ENCODE measurements around the gene KHDC3L. TPM values are rescaled to one million over a fixed set of nuclear protein-coding genes. Genes with fewer than 3 reads are reported as not detected.

Gene KHDC3L
- total and polyA plus RNA-seq, 2 of the 13 experiments (the other 11 are each of a cell fraction or from before 2014, with no cell fraction given): not detected

DNA sequence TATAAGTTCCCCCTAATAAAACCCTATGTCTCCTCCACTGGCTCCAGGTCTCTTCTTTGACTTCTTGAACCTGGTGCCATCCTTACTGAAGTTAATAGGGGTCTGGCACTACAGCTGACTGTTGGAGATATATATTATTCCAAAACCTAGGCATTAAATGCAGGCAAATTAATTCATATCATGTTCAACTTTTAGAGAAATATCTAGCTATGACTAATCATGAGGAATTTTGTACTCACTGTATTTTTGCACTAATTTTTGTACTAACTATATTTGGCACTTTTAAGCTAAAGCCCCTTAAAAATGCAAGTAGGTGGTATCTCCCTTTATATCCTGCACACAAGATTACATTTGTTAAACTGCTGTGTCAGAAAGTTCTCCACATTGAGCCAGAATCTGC is 19.3 kb upstream of the KHDC3L start:
- H3K9ac ChIP-seq (ENCODE audit: insufficient read depth, low read depth, low read length): no peak overlapping the region
- in situ Hi-C loops (cut with HindIII; ENCODE audit: extremely low pct_ligation_motif_present, low pct_unique_long_range_greater_than_20kb) (no loop called here), intact Hi-C loops (cut with micrococcal nuclease; ENCODE audit: unreplicated experiment) (no loop called here)
- H3K4me3 ChIP-seq (replicated peaks in 1 of 3; ENCODE audit: insufficient read depth in 1 of 3, low read depth in 2 of 3, low read length in 3 of 3): no peak overlapping the region
- ChIA-PET POLR2A (no interaction called here), CTCF (ENCODE audit: low intra/inter-chr PET ratio, low total read pairs) (no interaction called here)
- H3K9me3 ChIP-seq (ENCODE audit: low read length): no peaks in the 10 kb centered on the region
- ATAC-seq (no peak), FAIRE-seq (no peak), DNase-seq (ENCODE audit: low spot score) (no peak)
- TF ChIP-seq RFX1 (IDR thresholded peaks at IDR 0.05) (no peak), ZNF619 (CRISPR knock-in tag; IDR thresholded peaks at IDR 0.05) (no peak), ZFP1 (CRISPR knock-in tag; IDR thresholded peaks at IDR 0.05) (no peak), ZBTB49 (CRISPR knock-in tag; IDR thresholded peaks at IDR 0.05; ENCODE audit: borderline replicate concordance) (no peak), KAT8 (CRISPR knock-in tag; IDR thresholded peaks at IDR 0.05) (no peak)
- TF ChIP-seq, protein P1, sequence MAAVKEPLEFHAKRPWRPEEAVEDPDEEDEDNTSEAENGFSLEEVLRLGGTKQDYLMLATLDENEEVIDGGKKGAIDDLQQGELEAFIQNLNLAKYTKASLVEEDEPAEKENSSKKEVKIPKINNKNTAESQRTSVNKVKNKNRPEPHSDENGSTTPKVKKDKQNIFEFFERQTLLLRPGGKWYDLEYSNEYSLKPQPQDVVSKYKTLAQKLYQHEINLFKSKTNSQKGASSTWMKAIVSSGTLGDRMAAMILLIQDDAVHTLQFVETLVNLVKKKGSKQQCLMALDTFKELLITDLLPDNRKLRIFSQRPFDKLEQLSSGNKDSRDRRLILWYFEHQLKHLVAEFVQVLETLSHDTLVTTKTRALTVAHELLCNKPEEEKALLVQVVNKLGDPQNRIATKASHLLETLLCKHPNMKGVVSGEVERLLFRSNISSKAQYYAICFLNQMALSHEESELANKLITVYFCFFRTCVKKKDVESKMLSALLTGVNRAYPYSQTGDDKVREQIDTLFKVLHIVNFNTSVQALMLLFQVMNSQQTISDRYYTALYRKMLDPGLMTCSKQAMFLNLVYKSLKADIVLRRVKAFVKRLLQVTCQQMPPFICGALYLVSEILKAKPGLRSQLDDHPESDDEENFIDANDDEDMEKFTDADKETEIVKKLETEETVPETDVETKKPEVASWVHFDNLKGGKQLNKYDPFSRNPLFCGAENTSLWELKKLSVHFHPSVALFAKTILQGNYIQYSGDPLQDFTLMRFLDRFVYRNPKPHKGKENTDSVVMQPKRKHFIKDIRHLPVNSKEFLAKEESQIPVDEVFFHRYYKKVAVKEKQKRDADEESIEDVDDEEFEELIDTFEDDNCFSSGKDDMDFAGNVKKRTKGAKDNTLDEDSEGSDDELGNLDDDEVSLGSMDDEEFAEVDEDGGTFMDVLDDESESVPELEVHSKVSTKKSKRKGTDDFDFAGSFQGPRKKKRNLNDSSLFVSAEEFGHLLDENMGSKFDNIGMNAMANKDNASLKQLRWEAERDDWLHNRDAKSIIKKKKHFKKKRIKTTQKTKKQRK (IDR thresholded peaks at IDR 0.05; ENCODE audit: low read length): no peak
- TF ChIP-seq, protein P2, sequence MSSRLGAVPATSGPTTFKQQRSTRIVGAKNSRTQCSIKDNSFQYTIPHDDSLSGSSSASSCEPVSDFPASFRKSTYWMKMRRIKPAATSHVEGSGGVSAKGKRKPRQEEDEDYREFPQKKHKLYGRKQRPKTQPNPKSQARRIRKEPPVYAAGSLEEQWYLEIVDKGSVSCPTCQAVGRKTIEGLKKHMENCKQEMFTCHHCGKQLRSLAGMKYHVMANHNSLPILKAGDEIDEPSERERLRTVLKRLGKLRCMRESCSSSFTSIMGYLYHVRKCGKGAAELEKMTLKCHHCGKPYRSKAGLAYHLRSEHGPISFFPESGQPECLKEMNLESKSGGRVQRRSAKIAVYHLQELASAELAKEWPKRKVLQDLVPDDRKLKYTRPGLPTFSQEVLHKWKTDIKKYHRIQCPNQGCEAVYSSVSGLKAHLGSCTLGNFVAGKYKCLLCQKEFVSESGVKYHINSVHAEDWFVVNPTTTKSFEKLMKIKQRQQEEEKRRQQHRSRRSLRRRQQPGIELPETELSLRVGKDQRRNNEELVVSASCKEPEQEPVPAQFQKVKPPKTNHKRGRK (CRISPR knock-in tag; IDR thresholded peaks at IDR 0.05): no peak
- H3K36me3 ChIP-seq (replicated peaks in 1 of 2; ENCODE audit: control insufficient read depth in 1 of 2, insufficient read depth in 2 of 2, low read length in 2 of 2): no peaks in the 10 kb centered on the region
- H3K79me2 ChIP-seq (ENCODE audit: insufficient read depth, low read length): no peaks in the 10 kb centered on the region
- H4K20me1 ChIP-seq (ENCODE audit: insufficient read depth, low read length): no peaks in the 10 kb centered on the region
- H3K4me2 ChIP-seq (ENCODE audit: low read depth, low read length): no peak overlapping the region
- H2AFZ ChIP-seq (ENCODE audit: low read length): no peak overlapping the region
- H3K4me1 ChIP-seq (ENCODE audit: insufficient read depth, low read length): no peaks in the 10 kb centered on the region
- peaks cover 0 to 7% of the 10 kb centered on the region in 2 experiments; a peak in 1 of 5 replicates for H3K27me3 ChIP-seq (ENCODE audit: control insufficient read depth in 1 of 2, insufficient read depth in 2 of 2, low read length in 2 of 2)
- no peak overlapping the region for H3K27ac ChIP-seq (ENCODE audit: extremely low read length, insufficient read depth, low read length)
- BruUV-seq (replicated peaks): no TSS peak
